Gastrocnemius medialis (tissue), 4 donors: ENCODE data around the gene FAM222B. TPM values are rescaled to one million over a fixed set of nuclear protein-coding genes. Genes with fewer than 3 reads are reported as not detected.

Source experiments
- ATAC-seq, 2 donors: fragments of 150-250 bp; one replicate each; pipeline ENCODE4 v1.9.1; 2016
- DNase-seq, 2 donors: peaks; one replicate each; pipeline ENCODE4 v3.0.0-alpha.2; 2019
- H3K27ac ChIP-seq, 4 donors: fragments of 200-600 bp; sonication (generic); 1 replicate in 1 of 4; 2 replicates in 3 of 4; pipeline ENCODE4 v1.5.1; 2016 to 2018; ENCODE audit warnings: mild to moderate bottlenecking in 2 of 4, moderate library complexity in 1 of 4
- H3K27me3 ChIP-seq, 3 donors: fragments of 200-600 bp; sonication (generic) in 2 of 3; 1 replicate in 1 of 3; 2 replicates in 2 of 3; pipeline versions ENCODE4 v1.5.1 to v1.6.0; 2016 to 2019; ENCODE audit warnings: mild to moderate bottlenecking in 1 of 3, moderate library complexity in 1 of 3
- H3K36me3 ChIP-seq, 2 donors: fragments of 200-600 bp; sonication (generic) in 1 of 2; one replicate each; pipeline ENCODE4 v1.5.1; 2017 to 2018
- H3K4me1 ChIP-seq, 2 donors: fragments of 200-600 bp; sonication (generic) in 1 of 2; one replicate each; pipeline ENCODE4 v1.5.1; 2016 to 2017; ENCODE audit warnings: mild to moderate bottlenecking in 2 of 2
- H3K4me3 ChIP-seq, 4 donors: fragments of 200-600 bp; sonication (generic) in 3 of 4; 1 replicate in 1 of 4; 2 replicates in 3 of 4; pipeline ENCODE4 v1.5.1; 2016 to 2019; ENCODE audit warnings: mild to moderate bottlenecking in 2 of 4
- H3K9me3 ChIP-seq, 3 donors: fragments of 200-600 bp; sonication (generic) in 2 of 3; 1 replicate in 1 of 3; 2 replicates in 2 of 3; pipeline ENCODE4 v1.5.1; 2016 to 2019
- POLR2A ChIP-seq, 2 donors: fragments of 450-650 bp; IDR thresholded peaks; one replicate each; pipeline ENCODE4 v1.6.1; 2017; ENCODE audit warnings: antibody characterized with exemption in 2 of 2, mild to moderate bottlenecking in 2 of 2, moderate library complexity in 2 of 2
- in situ Hi-C, 4 donors: fragments of 200-750 bp; cut with MboI; loops; one replicate each; pipeline versions ENCODE4 v1.15.0 to v1.8.0; 2017; ENCODE audit warnings: low sequenced_read_pairs in 4 of 4
- intact Hi-C: fragments of 100-400 bp; cut with DNase I; formaldehyde crosslinking; loops from one replicate; pipeline ENCODE4 v1.15.1; 2023; ENCODE audit warnings: low total_unique reads
- total RNA-seq, 4 donors: library from RNA; depleted of rRNA; stranded (reverse); fragments of >200 nt; gene quantifications; one replicate each; pipeline versions ENCODE4 v1.1.0 to v1.2.3, GENCODE V29; 2016
- TF ChIP-seq, protein P1 (sequence below), 5 experiments: fragments of 450-650 bp in 3 of 5; fragments of 200-600 bp in 2 of 5; sonication (generic) in 2 of 5; IDR thresholded peaks in 4 of 5; conservative IDR thresholded peaks in 1 of 5; 1 replicate in 4 of 5; 2 replicates in 1 of 5; pipeline ENCODE4 v1.5.1; 2016 to 2019; ENCODE audit warnings: antibody characterized with exemption in 5 of 5, mild to moderate bottlenecking in 3 of 5, moderate library complexity in 3 of 5

The FAM222B gene
- total RNA-seq, 4 donors from 2014 or later = 36.2 to 82.6 (median 66.8) TPM

DNA sequence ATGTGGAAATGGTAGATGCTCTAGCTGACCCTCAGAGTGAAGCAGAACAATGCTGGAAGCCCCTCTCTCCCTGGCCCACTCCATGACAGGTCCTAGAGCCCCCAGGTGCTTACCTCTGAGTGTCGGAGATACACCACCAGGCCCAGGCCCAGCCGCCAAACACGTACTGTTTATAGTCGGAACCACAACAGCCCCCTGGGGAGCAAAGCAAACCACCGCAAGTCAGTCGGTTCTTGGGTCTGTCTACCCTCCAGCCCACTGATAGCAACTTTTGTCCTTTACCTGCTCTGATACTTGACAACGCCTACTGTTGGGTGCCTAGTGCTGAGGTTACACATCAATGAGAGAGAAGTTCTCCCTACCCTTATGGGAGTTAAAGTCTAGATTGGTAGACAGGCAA is 46.2 kb upstream of the FAM222B start:
- Histone ChIP-seq H3K27me3 (no peaks in the 10 kb centered on the region), H3K9me3 (no peaks in the 10 kb centered on the region), H3K4me3 (no peak overlapping the region), H3K36me3 (peaks cover 0 to 23% of the 10 kb centered on the region in 2 donors), H3K4me1 (peaks cover 19% of the 10 kb centered on the region in 2 donors), H3K27ac (no peak overlapping the region)
- in situ Hi-C loops = no loop called here
- TF ChIP-seq, protein P1, sequence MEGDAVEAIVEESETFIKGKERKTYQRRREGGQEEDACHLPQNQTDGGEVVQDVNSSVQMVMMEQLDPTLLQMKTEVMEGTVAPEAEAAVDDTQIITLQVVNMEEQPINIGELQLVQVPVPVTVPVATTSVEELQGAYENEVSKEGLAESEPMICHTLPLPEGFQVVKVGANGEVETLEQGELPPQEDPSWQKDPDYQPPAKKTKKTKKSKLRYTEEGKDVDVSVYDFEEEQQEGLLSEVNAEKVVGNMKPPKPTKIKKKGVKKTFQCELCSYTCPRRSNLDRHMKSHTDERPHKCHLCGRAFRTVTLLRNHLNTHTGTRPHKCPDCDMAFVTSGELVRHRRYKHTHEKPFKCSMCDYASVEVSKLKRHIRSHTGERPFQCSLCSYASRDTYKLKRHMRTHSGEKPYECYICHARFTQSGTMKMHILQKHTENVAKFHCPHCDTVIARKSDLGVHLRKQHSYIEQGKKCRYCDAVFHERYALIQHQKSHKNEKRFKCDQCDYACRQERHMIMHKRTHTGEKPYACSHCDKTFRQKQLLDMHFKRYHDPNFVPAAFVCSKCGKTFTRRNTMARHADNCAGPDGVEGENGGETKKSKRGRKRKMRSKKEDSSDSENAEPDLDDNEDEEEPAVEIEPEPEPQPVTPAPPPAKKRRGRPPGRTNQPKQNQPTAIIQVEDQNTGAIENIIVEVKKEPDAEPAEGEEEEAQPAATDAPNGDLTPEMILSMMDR (IDR thresholded peaks at IDR 0.05 in 4 of 5, conservative IDR thresholded peaks at IDR 0.05 in 1 of 5) = no peak
- TF ChIP-seq POLR2A (IDR thresholded peaks at IDR 0.05) = no peak
- intact Hi-C loops = no loop called here
- ATAC-seq (no peak), DNase-seq (no peak)

DNA sequence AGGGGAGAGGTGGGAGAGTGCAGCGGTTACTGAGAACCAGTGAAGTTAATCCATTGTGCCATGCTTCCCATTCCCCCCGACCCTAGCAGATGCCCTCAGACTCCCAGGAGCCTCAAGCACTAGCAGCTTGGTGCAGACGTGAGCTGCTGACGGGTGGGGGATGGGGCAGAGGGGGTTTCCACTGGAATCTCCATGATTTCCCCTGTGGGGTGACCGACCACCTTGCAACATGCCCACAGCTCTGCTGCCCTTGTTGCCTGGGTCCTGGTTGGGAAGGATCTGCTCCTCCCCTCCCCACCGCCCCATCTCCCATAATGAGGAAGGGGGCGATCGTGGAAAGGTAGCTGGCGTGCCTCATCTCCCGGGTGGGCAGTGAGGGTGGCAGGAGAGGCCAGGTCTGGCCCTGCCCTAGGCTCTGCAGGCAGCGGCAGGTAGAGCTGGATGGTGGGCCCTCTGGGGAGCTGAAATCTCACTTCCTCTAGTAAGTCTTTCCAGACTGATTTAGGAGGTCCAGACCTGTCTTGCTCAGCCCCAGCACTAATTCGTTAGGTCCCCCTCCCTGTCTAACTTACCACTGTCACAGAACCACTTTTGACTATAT is 45.4 kb upstream of the FAM222B start:
- Histone ChIP-seq H3K4me1 (peaks cover 18 to 19% of the 10 kb centered on the region in 2 donors), H3K36me3 (peaks cover 0 to 30% of the 10 kb centered on the region in 2 donors), H3K4me3 (no peak overlapping the region), H3K27me3 (no peaks in the 10 kb centered on the region), H3K27ac (no peak overlapping the region), H3K9me3 (no peaks in the 10 kb centered on the region)
- no peak for TF ChIP-seq POLR2A (IDR thresholded peaks at IDR 0.05)
- TF ChIP-seq, protein P1 (IDR thresholded peaks at IDR 0.05 in 4 of 5, conservative IDR thresholded peaks at IDR 0.05 in 1 of 5) = no peak
- in situ Hi-C loops = no loop called here
- no peak for ATAC-seq
- intact Hi-C loops = no loop called here
- no peak for DNase-seq

DNA sequence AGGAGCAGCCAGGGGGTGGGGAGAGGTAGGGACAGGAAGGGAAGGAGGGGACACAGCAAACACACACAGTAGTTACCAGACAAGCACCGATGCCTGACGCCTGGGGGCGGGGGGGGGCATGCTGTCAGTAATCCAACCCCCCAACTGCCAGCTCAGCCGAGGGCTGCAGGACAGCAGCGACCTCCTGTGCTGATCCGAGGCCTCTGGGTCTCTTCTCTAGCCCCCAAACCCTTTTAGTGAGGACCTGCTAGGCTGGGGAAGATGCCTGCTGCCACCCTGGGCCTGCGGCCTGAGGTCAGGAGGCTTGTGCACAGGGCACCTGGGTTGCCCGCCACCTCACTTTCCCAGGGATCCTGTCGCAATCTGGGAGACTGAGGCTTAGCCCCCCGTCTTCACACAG is 43.4 kb upstream of the FAM222B start:
- H3K36me3 ChIP-seq = peaks cover 0 to 49% of the 10 kb centered on the region in 2 donors
- H3K4me1 ChIP-seq = peaks cover under 1% of the 10 kb centered on the region in 2 donors
- no peak overlapping the region for H3K27ac ChIP-seq
- in situ Hi-C loops = no loop called here
- ATAC-seq = no peak
- H3K4me3 ChIP-seq = no peak overlapping the region
- H3K9me3 ChIP-seq = no peaks in the 10 kb centered on the region
- TF ChIP-seq, protein P1 (IDR thresholded peaks at IDR 0.05 in 4 of 5, conservative IDR thresholded peaks at IDR 0.05 in 1 of 5) = no peak
- H3K27me3 ChIP-seq = no peaks in the 10 kb centered on the region
- intact Hi-C loops = no loop called here
- DNase-seq = no peak

DNA sequence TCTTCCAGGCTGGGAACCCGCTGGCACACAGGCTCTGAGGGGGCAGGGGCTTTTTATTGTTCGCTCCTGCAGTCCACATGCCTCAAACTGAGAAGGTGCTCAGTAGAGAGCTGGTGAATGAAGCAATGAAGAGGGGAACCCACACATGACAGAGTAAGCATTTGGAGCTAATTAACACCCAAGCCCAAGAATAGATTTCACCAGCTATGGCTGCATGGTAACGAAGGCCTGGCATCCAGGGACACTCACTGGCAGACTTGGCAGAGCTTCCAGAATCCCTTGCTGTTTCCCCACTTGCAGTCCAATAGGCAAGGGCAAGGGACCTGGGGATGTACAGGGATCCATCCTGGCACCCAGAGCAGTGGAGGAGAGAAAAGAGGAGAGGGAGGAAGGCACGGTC is 42.8 kb upstream of the FAM222B start:
- DNase-seq (no peak), ATAC-seq (no peak)
- intact Hi-C loops (no loop called here), in situ Hi-C loops (no loop called here)
- TF ChIP-seq POLR2A (IDR thresholded peaks at IDR 0.05) = no peak
- TF ChIP-seq, protein P1 (IDR thresholded peaks at IDR 0.05 in 4 of 5, conservative IDR thresholded peaks at IDR 0.05 in 1 of 5) = no peak
- Histone ChIP-seq H3K36me3 (peaks cover 0 to 55% of the 10 kb centered on the region in 2 donors), H3K27ac (no peak overlapping the region), H3K4me1 (no peaks in the 10 kb centered on the region), H3K9me3 (no peaks in the 10 kb centered on the region), H3K27me3 (no peaks in the 10 kb centered on the region), H3K4me3 (no peak overlapping the region)
